Lower leg skin (tissue), 4 donors: ENCODE measurements around the gene FPR3. TPM values are rescaled to one million over a fixed set of nuclear protein-coding genes. Genes with fewer than 3 reads are reported as not detected.

Experiments used
- DNase-seq, 2 donors: peaks; one replicate each; pipeline ENCODE4 v3.0.0-alpha.2; 2019; ENCODE audit warnings: low spot score in 2 of 2
- H3K4me3 ChIP-seq: fragments of 200-600 bp; sonication (generic); 2 replicates; pipeline ENCODE4 v1.5.1; 2017; ENCODE audit warnings: mild to moderate bottlenecking, low read depth; ENCODE audit not compliant: poor library complexity, severe bottlenecking
- CTCF ChIP-seq, 3 donors: fragments of 450-650 bp; IDR thresholded peaks; one replicate each; pipeline ENCODE4 v1.5.1; 2016; ENCODE audit warnings: antibody characterized with exemption in 3 of 3, mild to moderate bottlenecking in 3 of 3, moderate library complexity in 2 of 3
- POLR2A ChIP-seq, 2 donors: fragments of 450-650 bp; IDR thresholded peaks; one replicate each; pipeline ENCODE4 v1.6.1; 2016 to 2017; ENCODE audit warnings: antibody characterized with exemption in 2 of 2, mild to moderate bottlenecking in 1 of 2, moderate library complexity in 1 of 2
- WGBS, 2 donors: methylation state at CpG; one replicate each; pipeline ENCODE4 v1.1.5; 2018; 5-methylcytosine and 5-hydroxymethylcytosine counted together
- intact Hi-C: fragments of 100-400 bp; cut with DNase I; formaldehyde crosslinking; loops from one replicate; pipeline ENCODE4 v1.15.0; 2023; ENCODE audit warnings: low total_unique reads
- total RNA-seq, 4 donors: library from RNA; depleted of rRNA; stranded (reverse); fragments of >200 nt; gene quantifications; one replicate each; pipeline ENCODE4 v1.1.0, GENCODE V29; 2016

FPR3 gene
- total RNA-seq, 4 donors from 2014 or later = 2.2 to 3.9 (median 2.4) TPM

DNA sequence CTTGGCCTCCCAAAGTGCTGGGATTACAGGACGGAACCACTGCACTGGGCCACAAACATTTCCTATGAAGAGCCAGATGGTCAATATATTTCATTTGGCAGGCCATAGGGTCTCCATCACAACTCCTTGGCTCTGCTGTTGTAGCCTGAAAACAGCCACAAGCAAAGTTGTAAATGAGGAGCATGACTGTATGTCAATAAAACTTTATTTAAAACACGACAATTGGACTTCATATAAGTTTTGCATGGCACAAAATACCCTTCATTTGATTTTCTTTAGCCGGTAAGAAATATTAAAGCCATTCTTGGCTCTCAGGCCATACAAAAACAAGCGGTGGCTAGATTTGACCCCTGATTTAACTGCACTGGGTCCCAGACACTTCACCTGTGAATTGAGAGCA, 40.2 kb upstream of the FPR3 start:
- 82 to 86% methylated on average over 4 of the region's 4 CpGs for WGBS, 2 donors
- no peak overlapping the region for H3K4me3 ChIP-seq
- no peak for TF ChIP-seq POLR2A (IDR thresholded peaks at IDR 0.05)
- no peak for TF ChIP-seq CTCF (IDR thresholded peaks at IDR 0.05)
- DNase-seq = no peak
- intact Hi-C loops = no loop called here

DNA sequence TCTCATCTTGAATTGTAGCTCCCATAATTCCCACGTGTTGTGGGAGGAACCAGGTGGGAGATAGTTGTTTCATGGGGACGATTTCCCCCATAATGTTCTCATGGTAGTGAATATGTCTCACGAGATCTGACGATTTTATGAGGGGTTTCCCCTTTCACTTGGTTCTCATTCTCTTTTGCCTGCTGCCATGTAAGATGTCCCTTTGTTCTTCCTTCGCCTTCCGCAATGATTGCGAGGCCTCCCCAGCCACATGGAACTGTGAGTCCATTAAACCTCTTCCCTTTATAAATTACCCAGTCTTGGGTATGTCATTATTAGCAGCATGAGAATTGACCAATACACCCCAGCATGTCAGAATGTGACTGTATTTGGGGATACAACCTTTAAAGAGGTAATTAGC, 39.4 kb upstream of the FPR3 start:
- no peak for DNase-seq
- intact Hi-C loops = no loop called here
- H3K4me3 ChIP-seq = no peak overlapping the region
- 80 to 89% methylated on average over 7 of the region's 7 CpGs for WGBS, 2 donors
- no peak for TF ChIP-seq POLR2A (IDR thresholded peaks at IDR 0.05)
- TF ChIP-seq CTCF (IDR thresholded peaks at IDR 0.05) = no peak

GRCh38 chr19:51760697-51761356, 34.1 kb upstream of the FPR3 start, which contains the start of gene FPR2:
FPR2 (plus strand) TSS chr19:51761180; CDS start chr19:51768659, 7,479 bp downstream.
- WGBS, 2 donors = 59 to 67% methylated on average over 8 of the region's 8 CpGs
- DNase-seq = no peak
- intact Hi-C loops = no loop called here
- H3K4me3 ChIP-seq = no peak within 1 kb of the TSS
- TF ChIP-seq CTCF (IDR thresholded peaks at IDR 0.05) = no peak
- no peak for TF ChIP-seq POLR2A (IDR thresholded peaks at IDR 0.05)

DNA sequence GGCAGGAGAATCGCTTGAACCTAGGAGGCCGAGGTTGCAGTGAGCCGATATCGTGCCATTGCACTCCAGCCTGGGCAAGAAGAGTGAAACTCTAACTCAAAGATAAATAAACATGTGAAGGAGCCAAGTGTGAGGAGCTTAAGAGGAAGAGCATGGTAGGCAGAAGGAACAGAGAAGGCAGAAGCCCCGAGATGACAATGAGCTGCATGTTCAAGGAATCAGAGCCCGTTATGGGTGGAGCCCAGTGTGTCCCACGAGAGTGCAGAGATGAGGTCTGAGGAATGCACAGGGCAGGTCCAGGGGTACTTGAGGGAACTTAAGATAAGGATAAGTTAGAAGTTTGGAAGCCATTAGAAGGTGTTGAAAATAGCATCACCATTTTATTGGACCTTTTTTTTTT, 33.3 kb upstream of the FPR3 start:
- WGBS, 2 donors = 83 to 85% methylated on average over 7 of the region's 7 CpGs
- DNase-seq = no peak

DNA sequence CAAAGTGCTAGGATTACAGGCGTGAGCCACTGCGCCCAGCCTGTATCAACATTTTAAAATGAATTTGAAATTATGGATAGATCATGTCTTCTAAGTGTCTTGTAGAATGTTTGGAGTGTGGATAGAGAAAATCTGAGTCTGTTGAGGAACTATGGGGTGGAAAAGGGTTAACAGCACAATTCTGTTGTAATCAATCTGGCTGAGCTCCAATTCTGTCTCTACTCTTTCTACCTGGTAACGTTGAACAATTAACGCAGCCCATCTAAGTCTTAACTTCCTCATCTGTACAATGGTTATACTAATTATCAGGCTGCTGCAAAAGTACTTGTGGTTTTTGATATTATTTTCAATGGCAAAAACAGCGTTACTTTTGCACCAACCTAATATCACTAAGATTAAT, 29.9 kb upstream of the FPR3 start:
- no peak for DNase-seq
- intact Hi-C loops = loop anchor here (5.0 kb wide), 1 partner anchor 58 kb away; no protein-coding TSS in a partner anchor
- TF ChIP-seq CTCF (IDR thresholded peaks at IDR 0.05) = no peak
- 51 to 58% methylated on average over 5 of the region's 5 CpGs for WGBS, 2 donors
- no peak overlapping the region for H3K4me3 ChIP-seq

More for the DNA sequence above, 33.3 kb upstream of the FPR3 start:
- no peak overlapping the region for H3K4me3 ChIP-seq
- intact Hi-C loops = no loop called here
- no peak for TF ChIP-seq CTCF (IDR thresholded peaks at IDR 0.05)
- TF ChIP-seq POLR2A (IDR thresholded peaks at IDR 0.05) = no peak

DNA sequence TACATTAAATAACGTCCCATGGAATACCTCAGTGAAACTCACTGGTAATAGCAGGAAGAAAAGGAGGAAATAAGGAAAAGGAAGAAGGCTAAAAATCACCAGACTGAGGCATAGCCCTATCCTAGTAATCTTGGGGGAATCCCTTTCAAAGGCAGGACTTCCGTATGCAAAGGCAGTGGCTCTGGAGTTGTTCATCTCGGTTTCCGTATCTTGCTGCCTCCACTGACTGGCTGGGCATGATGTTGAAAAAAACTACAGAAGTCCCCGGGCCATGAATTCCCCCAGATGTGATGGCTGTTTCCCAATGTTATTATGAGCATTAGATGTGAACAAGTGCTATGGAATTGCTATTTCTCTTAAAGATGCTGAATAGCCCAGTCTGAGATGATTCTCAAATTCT, 28.5 kb upstream of the FPR3 start:
- intact Hi-C loops = loop anchor here (5.0 kb wide), 1 partner anchor 59 kb away; no protein-coding TSS in a partner anchor
- 49 to 65% methylated on average over 5 of the region's 5 CpGs for whole genome bisulfite sequencing, 2 donors
- no peak for TF ChIP-seq POLR2A (IDR thresholded peaks at IDR 0.05)
- no peak for TF ChIP-seq CTCF (IDR thresholded peaks at IDR 0.05)
- DNase-seq = no peak
- no peak overlapping the region for H3K4me3 ChIP-seq
